UCSD-AML1 (cell line): ENCODE measurements around the gene CUL5.

ENCODE experiments used
- DNase-seq: peaks from one replicate; lab custom pipeline; 2025; ENCODE audit not compliant: unreplicated experiment; lab: John Stamatoyannopoulos, UW

The CUL5 gene

GRCh38 chr11:108008656-108009496 is at the start of gene CUL5:
CUL5 (plus strand) TSS chr11:108008898; CDS start chr11:108009349, 451 bp downstream.
- DNase-seq: peak; percentile 91

DNA sequence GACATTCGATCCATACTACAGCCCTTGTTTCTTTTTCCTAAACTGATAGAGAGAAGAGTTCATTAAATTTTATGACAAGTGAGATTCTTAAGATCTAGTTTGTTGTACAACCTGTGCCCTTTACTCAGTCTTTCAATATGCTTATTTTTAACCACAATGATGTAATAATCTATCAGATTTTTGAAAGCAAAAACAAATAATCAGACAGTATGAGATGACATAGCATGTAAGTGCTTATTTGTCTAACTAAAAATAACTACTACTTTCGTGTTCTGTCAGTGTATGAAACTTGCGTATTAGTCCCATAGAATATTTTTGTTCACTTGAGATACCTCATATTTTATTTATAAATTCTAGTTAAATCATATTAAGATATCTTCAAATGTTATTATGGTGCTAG is 47.2 kb upstream of the CUL5 start:
- DNase-seq: no peak

- DNase-seq: no peak
Observed at GRCh38 chr11:107962181-107962580, 46.5 kb upstream of the CUL5 start.

- DNase-seq: no peak
Observed at GRCh38 chr11:107963091-107963490, 45.6 kb upstream of the CUL5 start.

GRCh38 chr11:107969219-107969618 is 39.5 kb upstream of the CUL5 start:
- DNase-seq: no peak

GRCh38 chr11:107970049-107970448 is 38.6 kb upstream of the CUL5 start:
- DNase-seq: no peak

DNA sequence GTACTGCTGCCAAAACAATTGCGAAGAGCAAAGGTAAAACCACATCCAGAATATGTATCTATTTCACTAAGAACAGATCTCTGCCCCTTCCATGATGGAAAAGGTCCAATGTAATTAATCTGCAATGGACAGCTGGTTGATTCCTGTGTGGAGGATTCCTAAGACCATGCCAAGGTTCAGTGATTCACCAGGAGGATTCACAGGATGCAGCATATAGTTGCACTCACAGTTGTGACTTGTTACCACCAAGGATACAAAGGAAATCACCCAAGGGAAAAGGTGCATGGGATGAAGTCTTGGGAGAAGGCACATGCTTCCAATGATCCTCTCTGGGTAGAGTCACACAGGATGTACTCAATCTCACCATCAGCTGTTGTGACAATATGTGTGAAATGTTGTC is 35.1 kb upstream of the CUL5 start:
- DNase-seq: no peak

DNA sequence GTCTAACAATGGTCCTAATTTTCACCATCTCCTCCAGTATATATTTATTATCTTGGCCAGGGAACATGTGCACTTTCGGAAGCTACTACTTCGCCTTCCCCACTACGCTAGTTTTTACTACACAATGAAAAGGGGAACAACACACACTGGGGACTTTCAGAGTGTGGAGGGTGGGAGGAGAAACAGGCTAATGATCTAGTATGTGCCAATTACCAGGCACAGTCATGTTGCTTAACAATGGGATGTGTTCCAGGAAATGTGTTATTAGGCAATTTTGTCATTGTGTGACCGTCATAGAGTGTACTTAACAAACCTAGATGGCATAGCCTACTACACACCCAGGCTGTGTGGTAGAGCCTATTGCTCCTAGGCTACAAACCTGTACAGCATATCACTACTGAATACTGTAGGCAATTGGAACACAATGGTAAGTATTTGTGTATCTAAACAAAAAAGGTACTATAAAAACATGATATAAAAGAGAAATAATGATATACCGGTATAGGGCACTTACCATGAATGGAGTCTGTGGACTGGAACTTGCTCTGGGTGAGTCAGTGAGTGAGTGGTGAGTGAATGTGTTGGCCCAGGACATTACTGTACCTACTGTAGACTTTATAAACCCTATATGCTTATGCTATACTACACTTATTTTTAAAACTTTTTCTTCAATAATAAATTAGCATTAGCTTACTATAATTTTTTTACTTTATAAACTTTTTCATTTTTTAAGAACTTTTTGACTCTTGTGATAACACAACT is 20.1 kb upstream of the CUL5 start:
- no peak for DNase-seq

DNA sequence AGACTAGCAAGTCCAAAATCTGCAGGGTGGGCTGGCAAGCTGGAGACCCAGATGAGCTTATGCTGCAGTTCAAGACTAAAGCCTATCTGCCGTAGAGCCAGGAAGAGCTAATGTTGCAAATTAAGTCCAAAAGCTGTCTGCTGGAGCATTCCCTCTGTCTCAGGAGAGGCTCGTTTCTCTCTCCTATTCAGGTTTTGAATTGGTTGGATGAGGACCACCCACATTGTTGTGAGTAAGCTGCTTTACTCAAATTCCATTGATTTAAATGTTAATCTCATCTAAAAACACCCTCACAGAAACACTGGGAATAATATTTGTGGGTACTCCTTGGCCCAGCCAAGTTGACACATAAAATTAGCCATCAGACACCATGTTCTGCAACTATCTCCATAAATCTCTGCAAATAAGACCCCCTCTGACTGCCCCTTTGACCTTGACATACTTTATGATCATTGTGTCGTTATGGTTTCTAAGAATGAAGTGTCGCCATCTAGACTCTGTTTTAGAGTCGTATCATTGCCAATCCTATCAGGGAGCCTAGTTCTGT is 16.8 kb upstream of the CUL5 start:
- no peak for DNase-seq

DNA sequence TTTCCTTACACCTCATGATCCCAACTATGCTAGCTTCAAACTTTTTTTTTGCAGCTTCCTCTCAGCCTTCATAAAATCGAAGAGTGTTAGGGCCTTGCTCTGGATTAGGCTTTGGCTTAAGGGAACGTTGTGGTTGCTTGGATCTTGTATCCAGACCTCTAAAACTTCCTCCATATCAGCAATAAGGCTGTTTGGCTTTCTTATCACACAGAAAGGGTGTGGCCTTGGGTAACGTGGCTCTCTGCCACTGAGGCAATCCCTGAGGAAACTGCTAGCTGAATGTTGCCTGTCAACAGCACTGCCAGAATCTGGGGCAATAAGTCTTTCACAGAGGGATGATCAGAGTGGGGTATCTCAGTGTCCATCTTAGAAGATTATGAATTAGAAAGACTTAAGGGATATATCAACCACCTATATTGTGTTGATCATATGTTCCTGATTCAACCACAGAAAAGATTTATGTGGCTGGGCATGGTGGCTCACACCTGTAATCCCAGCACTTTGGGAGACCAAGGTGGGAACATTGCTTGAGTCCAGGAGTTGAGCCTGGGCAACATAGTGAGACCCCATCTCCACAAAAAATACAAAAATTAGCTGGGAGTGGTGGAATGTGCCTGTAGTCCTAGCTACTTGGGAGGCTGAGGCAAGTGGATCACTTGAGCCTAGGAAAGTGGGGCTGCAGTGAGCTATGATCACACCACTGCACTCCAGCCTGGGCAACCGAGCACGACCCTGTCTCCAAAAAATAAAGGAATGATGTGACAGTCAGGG is 12.5 kb upstream of the CUL5 start:
- no peak for DNase-seq

DNA sequence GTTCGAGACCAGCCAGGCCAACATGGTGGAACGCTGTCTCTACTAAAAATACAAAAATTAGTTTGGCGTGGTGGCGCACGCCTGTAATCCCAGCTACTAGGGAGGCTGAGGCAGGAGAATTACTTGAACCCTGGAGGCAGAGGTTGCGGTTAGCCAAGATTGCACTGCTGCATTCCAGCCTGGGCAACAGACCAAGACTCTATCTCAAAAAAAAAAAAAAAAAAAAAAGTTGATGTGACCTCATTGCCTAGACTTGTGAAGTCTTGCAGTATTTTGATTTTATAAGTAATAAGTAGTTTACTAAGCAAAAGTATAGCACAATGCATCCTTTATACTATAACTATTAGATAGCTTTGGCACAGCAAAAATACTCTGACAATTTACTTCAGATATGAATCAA is 9.9 kb upstream of the CUL5 start:
- no peak for DNase-seq

- DNase-seq: peak; percentile 21
Observed at GRCh38 chr11:107999759-108000455, 8.8 kb upstream of the CUL5 start.

- DNase-seq: no peak
Observed at GRCh38 chr11:108002476-108002875, 6.2 kb upstream of the CUL5 start.

DNA sequence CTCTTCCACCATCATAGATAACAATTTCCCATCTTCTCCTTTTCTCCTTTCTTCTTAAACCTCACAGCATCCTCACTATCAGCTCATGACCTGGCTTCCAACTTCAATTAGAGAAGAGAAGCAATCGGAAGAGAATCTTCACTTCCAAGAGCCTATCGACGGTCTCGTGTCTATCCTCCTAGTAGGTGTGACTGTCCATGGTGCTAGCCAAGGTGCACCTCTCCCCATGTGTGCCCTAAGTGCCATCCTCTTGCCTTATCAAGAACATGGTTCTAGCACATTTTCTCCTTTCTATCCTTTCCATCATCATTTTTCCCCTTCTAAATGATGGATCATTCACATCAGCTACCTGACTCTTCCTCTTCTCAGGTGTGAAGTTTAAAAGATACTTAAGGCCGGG is 5.1 kb upstream of the CUL5 start:
- no peak for DNase-seq

DNA sequence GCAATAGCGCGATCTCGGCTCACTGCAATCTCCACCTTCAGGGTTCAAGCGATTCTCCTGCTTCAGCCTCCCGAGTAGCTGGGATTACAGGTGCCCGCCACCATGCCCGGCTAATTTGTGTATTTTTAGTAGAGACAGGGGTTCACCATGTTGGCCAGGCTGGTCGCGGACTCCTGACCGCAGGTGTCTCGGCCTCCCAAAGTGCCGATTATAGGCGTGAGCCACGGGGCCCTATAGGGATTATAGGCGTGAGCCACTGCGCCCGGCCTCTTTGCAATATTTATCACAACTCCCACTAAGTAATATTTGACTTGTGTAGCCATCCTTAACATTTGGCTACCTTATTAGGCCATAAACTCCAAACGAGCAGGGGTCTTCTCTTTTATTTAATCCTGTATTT is 879 bp upstream of the CUL5 start:
- no peak for DNase-seq

GRCh38 chr11:108009497-108010370 is 1.0 kb downstream of the CUL5 start:
- no peak for DNase-seq

DNA sequence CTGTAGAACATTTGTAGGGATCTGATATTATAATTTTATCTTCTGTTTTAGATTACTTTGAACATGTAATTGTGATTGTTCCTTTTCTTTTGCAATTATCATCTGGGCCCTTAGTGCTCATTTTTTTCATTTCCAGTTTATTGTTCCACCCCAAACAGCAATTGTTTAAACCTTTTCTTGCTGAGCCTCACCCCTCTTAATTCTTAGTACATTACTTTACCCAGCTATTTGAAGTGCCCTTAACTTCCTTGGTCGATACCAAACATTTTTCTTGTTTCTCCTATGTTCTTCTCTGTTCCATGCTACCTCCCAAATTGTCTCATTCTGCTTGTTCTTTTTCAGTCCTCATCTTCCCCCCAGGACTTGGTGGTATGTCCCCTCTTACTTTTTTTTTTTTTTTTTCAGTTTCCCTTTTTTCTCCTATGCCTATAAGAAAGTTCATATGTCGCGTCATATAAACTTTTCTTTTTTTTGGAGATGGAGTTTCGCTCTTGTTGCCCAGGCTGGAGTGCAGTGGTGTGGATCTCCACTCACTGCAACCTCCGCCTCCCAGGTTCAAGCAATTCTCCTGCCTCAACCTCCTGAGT is 3.5 kb downstream of the CUL5 start:
- DNase-seq: no peak

DNA sequence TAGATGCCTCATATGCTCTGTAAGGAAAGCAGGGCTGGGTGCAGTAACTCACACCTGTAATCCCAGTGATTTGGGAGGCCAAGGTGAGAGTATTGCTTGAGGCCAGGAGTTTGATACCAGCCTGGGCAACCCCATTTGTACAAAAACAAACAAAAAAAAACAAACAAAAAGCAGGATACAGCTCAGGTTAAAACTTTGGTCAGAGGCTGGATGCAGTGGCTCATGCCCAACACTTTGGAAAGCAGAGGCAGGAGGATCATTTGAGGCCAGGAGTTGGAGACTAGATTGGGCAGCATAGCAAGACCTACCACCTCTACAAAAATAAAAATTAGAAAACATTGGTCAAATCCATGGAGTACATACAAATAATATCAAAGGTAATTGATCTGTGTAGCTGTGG is 7.9 kb downstream of the CUL5 start:
- no peak for DNase-seq

GRCh38 chr11:108018708-108019107 is 10.0 kb downstream of the CUL5 start:
- DNase-seq: no peak
